Activated CD4-positive, CD25-positive, alpha-beta regulatory T cell treated with anti-CD3 and anti-CD28 coated beads, Interleukin-2, amount 50 U/mL, for 72 hours (primary cell): ENCODE data around the gene BOK.
"Not testable (repeated sequence)": the region's sequence is repeated elsewhere in the genome, so short reads cannot be mapped to it uniquely, and the experiment has no call there.

Experiments
- DNase-seq: peaks from one replicate; pipeline ENCODE4 v3.0.0; 2021

BOK gene, protein sequence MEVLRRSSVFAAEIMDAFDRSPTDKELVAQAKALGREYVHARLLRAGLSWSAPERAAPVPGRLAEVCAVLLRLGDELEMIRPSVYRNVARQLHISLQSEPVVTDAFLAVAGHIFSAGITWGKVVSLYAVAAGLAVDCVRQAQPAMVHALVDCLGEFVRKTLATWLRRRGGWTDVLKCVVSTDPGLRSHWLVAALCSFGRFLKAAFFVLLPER

GRCh38 chr2:241558532-241559322 is at the start of gene BOK:
TSS of gene BOK (plus strand) at chr2:241558745. CDS start at chr2:241559484, 739 bp downstream.
- DNase-seq, result no peak

- DNase-seq, result peak; percentile 37
Observed at GRCh38 chr2:241509155-241509784, 49.3 kb upstream of the BOK start.

DNA sequence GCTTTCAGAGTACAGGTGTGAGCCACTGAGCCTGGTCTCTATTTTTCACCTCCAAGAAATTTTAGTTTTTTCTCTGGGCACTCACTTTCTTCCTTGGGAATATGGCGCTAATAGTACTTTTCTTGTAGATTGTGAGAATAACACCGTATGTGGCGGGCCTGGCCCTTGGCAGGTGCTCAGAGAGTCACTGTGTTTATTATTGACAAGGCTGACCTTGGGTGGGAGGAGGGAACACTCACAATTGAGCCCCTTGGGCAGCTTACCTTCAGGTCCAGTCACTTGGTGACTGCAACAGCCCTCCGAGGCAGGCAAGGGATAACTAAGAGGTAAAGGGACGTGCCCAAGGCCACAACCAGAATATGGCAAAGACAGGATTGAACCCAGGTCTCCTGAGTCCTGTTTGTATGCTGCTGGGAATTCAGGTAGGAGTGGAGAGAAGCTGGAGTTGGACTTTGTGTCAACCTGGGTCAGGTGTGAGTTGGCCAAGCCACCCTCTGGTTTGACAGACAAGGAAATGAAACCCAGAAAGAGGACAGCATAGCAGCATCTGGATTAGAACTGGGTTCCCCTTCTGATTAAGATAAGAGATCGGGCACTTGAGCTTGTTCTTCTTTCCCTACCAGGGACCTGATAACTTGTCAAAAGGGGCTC is 47.3 kb upstream of the BOK start:
- DNase-seq, result no peak

- DNase-seq, result no peak
Observed at GRCh38 chr2:241514553-241514952, 44.0 kb upstream of the BOK start.

GRCh38 chr2:241514986-241515737 is 43.4 kb upstream of the BOK start:
- DNase-seq, result no peak

DNA sequence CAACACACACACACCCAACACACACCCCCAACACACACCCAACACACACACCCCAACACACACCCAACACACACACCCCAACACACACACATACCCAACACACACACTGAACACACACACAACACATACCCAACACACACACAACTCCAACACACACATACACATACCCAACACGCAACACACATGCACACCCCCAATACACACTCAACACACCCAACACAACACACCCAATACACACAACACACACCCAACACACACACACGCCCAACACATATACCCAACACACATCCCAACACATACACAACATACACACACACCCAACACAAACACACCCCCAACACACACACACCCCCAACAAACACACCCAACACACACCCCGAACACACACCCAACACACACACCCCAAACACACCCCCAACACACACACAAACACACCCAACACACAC is 42.0 kb upstream of the BOK start:
- no peak for DNase-seq

GRCh38 chr2:241517297-241517696 is 41.2 kb upstream of the BOK start:
- DNase-seq, result no peak

DNA sequence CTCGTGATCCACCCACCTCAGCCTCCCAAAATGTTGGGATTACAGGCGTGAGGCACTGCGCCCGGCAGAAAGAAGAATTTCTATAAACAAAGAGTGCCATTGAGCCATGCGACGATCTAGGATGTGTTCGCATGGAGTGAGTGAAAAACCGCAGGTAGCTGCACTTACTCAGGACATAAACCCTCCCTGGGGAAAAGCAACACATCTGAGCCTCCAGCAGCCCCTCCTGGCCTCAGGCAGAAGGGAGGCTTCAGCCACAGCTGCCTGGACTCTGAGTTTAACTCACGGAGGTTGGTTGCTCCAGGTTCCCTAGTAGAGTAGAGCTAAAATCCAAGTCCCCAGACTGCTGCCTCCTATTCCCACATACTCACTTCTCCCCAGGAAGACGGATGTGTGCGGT is 38.9 kb upstream of the BOK start:
- DNase-seq, result no peak

- DNase-seq, result no peak
Observed at GRCh38 chr2:241522477-241522876, 36.1 kb upstream of the BOK start.

DNA sequence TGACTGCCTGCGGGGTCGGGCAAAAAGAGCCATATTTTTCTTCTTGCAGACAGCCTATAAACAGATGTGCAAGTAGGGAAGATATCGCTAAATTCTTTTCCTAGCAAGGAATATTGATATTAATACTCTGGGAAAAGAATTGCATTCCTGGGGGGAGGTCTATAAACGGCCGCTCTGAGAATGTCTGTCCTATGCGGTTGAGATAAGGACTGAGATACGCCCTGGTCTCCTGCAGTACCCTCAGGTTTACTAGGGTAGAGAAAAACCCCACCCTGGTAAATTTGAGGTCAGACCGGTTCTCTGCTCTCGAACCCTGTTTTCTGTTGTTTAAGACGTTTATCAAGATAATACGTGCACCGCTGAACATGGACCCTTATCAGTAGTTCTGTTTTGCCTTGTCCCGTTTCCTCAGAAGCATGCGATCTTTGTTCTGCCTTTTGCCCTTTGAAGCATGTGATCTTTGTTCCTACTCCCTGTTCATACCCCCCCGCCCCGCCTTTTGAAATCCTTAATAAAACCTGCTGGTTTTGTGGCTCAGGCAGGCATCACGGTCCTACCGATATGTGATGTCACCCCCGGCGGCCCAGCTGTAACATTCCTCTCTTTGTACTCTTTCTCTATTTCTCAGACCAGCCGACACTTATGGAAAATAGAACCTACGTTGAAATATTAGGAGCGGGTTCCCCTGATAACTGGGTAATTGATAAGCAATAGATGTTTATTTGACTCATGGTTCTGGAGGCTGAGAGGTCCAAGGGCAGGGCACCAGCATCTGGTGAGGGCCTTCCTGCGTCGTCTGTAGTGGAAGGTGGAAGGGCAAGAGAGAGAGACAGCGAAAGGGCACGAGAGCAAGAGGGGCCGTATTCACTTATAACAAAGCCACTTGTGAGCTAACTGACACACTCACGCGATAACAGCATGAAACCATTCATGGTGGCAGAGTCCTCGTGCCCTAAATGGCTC is 32.4 kb upstream of the BOK start:
- not testable (repeated sequence) for DNase-seq

GRCh38 chr2:241530571-241530970 is 28.0 kb upstream of the BOK start:
- no peak for DNase-seq

GRCh38 chr2:241531161-241531722 is 27.3 kb upstream of the BOK start:
- DNase-seq, result no peak

DNA sequence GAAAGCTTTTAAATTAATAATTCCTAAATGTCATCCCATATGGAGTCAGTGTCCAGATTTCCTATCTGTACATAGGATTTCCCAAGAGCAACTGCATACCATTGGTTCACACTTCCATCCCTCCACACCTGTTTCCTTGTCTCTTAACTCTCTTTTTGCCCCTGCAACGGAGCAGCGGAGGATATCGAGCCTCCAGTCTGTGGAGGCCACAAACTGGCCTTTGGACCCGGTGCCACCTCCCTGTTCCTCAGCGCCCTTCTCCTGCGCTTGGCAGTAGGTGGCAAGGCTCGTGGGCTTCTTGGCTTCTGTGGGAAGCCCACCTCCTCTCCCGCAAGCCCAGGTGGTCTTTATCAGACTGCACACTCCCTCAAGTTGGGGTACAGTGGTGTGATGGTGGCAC is 26.4 kb upstream of the BOK start:
- no peak for DNase-seq

DNA sequence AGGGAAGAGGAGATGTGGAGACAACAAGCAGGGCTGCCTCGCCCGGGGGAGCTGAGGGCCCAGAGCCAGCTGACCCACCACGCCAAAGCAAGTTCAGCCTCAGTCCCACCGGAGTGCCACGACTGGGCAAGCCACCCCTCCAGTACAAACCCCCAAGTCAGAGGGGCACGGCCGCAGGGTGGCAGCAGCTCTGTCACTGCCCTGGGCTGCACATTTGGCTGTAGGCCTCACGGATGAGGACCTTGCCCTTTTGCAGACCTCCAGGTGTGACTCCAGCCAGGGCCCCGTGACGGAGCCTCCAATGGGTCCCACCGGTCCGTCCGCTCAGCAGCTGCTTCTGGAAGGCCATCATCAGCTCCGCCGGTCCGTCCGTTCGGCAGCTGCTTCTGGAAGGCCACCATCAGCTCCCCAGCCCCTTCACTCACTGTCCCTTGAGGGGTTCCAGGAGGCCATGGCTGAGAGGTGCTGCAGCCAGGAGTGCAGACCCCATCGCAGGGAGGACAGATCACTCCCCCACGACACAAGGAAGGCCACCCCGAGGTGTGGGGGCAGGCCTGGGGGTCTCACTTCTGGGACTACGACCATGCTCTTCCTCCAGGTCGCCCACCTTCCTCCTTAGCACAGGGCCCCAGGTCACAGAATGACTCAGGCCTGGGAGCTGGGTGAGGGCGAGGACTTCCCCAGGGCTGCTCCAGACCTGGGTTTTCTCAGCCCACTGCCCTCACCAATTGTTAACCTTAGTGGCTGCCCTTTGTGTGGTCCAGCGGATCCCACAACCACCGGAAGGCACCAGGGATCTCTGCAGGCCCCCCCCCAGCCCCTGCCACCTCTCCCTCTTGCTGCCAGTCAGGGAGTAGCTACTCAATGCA is 25.6 kb upstream of the BOK start:
- DNase-seq, result no peak

GRCh38 chr2:241534293-241534692 is 24.3 kb upstream of the BOK start:
- no peak for DNase-seq

GRCh38 chr2:241534701-241535375 is 23.7 kb upstream of the BOK start:
- no peak for DNase-seq

DNA sequence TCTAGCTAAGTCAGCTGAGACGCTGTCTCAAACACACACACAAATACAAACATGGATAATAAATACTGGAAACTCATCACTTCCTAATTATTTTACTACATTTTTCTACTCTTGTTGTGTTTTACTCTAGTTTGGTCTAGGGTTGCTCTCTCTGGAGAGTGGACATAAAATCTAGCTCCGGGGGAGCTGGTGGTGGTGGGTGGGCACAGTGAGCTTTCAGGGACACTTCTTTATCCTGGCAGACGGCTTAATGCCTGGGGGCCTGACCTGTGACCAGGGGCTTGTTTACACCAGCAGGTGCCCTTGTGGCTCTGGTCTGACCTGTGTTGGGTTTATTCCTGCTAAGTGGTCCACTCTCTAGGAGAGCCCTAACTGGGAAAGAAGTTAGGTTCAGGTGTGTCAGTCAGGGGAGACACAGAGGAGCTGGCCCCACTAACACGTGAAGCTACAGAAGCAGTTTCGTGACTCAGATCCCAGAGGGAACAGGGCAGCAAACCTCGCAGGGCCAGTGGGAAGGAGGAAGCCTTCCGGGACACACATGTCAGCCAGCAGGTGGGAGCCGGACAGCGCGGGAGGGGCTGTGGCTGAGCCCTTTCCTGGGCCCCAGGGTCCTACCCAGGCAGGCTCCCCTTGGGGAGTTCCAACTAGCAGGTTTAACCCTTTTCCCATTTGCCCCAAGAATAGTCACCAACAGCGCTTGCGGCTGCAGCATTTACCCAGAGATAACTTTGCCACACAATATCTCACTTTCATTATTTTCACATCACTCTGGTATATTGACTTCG is 22.5 kb upstream of the BOK start:
- no peak for DNase-seq

- DNase-seq, result no peak
Observed at GRCh38 chr2:241538838-241539615, 19.5 kb upstream of the BOK start.
